HepG2 (cell line): ENCODE data around the gene GFPT2. TPM values are rescaled to one million over a fixed set of nuclear protein-coding genes. Genes with fewer than 3 reads are reported as not detected.

Experiments
- ATAC-seq: fragments of 200-7000 bp; cut with Tn5 transposase; 3 replicates; pipeline ENCODE4 v1.9.1; 2020; ENCODE audit warnings: mild to moderate bottlenecking, moderate library complexity
- BruUV-seq: library from RNA; stranded (reverse); fragments of 400-500 nt; replicated peaks from 2 replicates; lab custom pipeline; 2021; lab: Mats Ljungman, UMichigan
- CTCF ChIA-PET: fragments of 300-600 bp; formaldehyde crosslinking; extraction: SDS; loops from one replicate; lab custom pipeline; 2021; ENCODE audit warnings: low total read pairs, inconsistent platforms, low intra/inter-chr PET ratio; lab: Yijun Ruan, JAX
- POLR2A ChIA-PET: fragments of 350-600 bp; sonication (Branson Sonifier 250); formaldehyde crosslinking; loops from one replicate; lab custom pipeline; 2020; ENCODE audit warnings: antibody characterized with exemption, inconsistent platforms; lab: Yijun Ruan, JAX
- DNase-seq: peaks from one replicate; pipeline ENCODE4 v3.0.0-alpha.2; 2015; ENCODE audit warnings: low spot score
- FAIRE-seq: peaks from 3 replicates; lab custom pipeline; 2011; peaks lifted over from hg19 to GRCh38; lab: Jason Lieb, UNC
- H2AFZ ChIP-seq: one replicate; pipeline ENCODE4 v1.6.1; 2011; ENCODE audit warnings: low read length, inconsistent platforms
- H3K27ac ChIP-seq: fragments of 300-600 bp; 3 replicates; pipeline ENCODE4 v1.8.0; 2011; ENCODE audit warnings: mixed run types, mild to moderate bottlenecking, mixed read lengths, low read length, inconsistent platforms; ENCODE audit not compliant: insufficient read depth; ENCODE audit errors: extremely low read length
- H3K27me3 ChIP-seq, 2 experiments: fragments of 200-600 bp in 1 of 2; 2 replicates in 1 of 2; 3 replicates in 1 of 2; pipeline versions ENCODE4 v1.6.0 to v1.8.0; 2011; ENCODE audit warnings: low read length in 2 of 2, mild to moderate bottlenecking in 2 of 2, moderate library complexity in 2 of 2, inconsistent platforms in 1 of 2; ENCODE audit not compliant: insufficient read depth in 2 of 2, control insufficient read depth in 1 of 2
- H3K36me3 ChIP-seq, 2 experiments: fragments of 200-600 bp in 1 of 2; replicated peaks in 1 of 2; 2 replicates in 1 of 2; 3 replicates in 1 of 2; pipeline versions ENCODE4 v1.5.1 to v1.8.0; 2011; ENCODE audit warnings: low read length in 2 of 2, inconsistent platforms in 1 of 2; ENCODE audit not compliant: insufficient read depth in 2 of 2, control insufficient read depth in 1 of 2
- H3K4me1 ChIP-seq: 2 replicates; pipeline ENCODE4 v1.5.1; 2012; ENCODE audit warnings: low read length, inconsistent platforms; ENCODE audit not compliant: insufficient read depth
- H3K4me2 ChIP-seq: 2 replicates; pipeline ENCODE4 v1.6.0; 2011; ENCODE audit warnings: low read depth, low read length, inconsistent platforms
- H3K4me3 ChIP-seq, 3 experiments: fragments of 200-600 bp in 1 of 3; sonication (generic), shearing (Covaris generic) in 1 of 3; replicated peaks in 1 of 3; 2 replicates each; pipeline ENCODE4 v1.5.1; 2011 to 2016; ENCODE audit warnings: low read length in 3 of 3, inconsistent platforms in 2 of 3, low read depth in 2 of 3, mild to moderate bottlenecking in 2 of 3, control low read depth in 1 of 3, mixed read lengths in 1 of 3; ENCODE audit not compliant: insufficient read depth in 1 of 3
- H3K79me2 ChIP-seq: one replicate; pipeline ENCODE4 v1.6.1; 2011; ENCODE audit warnings: low read length, inconsistent platforms; ENCODE audit not compliant: insufficient read depth
- H3K9ac ChIP-seq: 2 replicates; pipeline ENCODE4 v1.6.0; 2011; ENCODE audit warnings: mild to moderate bottlenecking, low read depth, low read length, inconsistent platforms; ENCODE audit not compliant: insufficient read depth
- H3K9me3 ChIP-seq: 2 replicates; pipeline ENCODE4 v1.5.1; 2012; ENCODE audit warnings: mild to moderate bottlenecking, low read length
- H4K20me1 ChIP-seq: 2 replicates; pipeline ENCODE4 v1.6.0; 2011; ENCODE audit warnings: inconsistent platforms, mild to moderate bottlenecking, low read length, moderate library complexity; ENCODE audit not compliant: insufficient read depth
- BCL3 ChIP-seq: sonication (generic); formaldehyde crosslinking; IDR thresholded peaks from 2 replicates; pipeline ENCODE4 v1.5.1; 2020; ENCODE audit warnings: mild to moderate bottlenecking, missing genetic modification reagents, moderate library complexity
- HMG20A ChIP-seq: IDR thresholded peaks from 2 replicates; pipeline ENCODE4 v1.6.1; 2016; ENCODE audit warnings: borderline replicate concordance
- HMGA1 ChIP-seq: sonication (generic); formaldehyde crosslinking; conservative IDR thresholded peaks from 2 replicates; pipeline ENCODE4 v1.4.0; 2020; ENCODE audit warnings: missing genetic modification reagents
- IRF1 ChIP-seq: sonication (generic); formaldehyde crosslinking; IDR thresholded peaks from 2 replicates; pipeline ENCODE4 v1.4.0; 2020; ENCODE audit warnings: low read depth, mild to moderate bottlenecking, missing genetic modification reagents
- MXD1 ChIP-seq: sonication (generic); formaldehyde crosslinking; IDR thresholded peaks from 2 replicates; pipeline ENCODE4 v1.4.0; 2020; ENCODE audit warnings: mild to moderate bottlenecking, missing genetic modification reagents
- RXRA ChIP-seq: sonication (generic); formaldehyde crosslinking; IDR thresholded peaks from 2 replicates; pipeline ENCODE4 v1.5.1; 2020; ENCODE audit warnings: missing genetic modification reagents
- TAF15 ChIP-seq: fragments of 200-400 bp; formaldehyde crosslinking; IDR thresholded peaks from one replicate; pipeline ENCODE4 v1.6.1; 2018; ENCODE audit warnings: mild to moderate bottlenecking, low read depth, low read length; ENCODE audit not compliant: poor library complexity, severe bottlenecking
- THRA ChIP-seq: sonication (generic); formaldehyde crosslinking; IDR thresholded peaks from 2 replicates; pipeline ENCODE4 v1.4.0; 2020; ENCODE audit warnings: missing genetic modification reagents, borderline replicate concordance
- TSC22D2 ChIP-seq: sonication (generic); formaldehyde crosslinking; IDR thresholded peaks from 2 replicates; pipeline ENCODE4 v1.5.1; 2020; ENCODE audit warnings: missing genetic modification reagents, mild to moderate bottlenecking, borderline replicate concordance
- ZBTB38 ChIP-seq: sonication (generic); formaldehyde crosslinking; IDR thresholded peaks from 2 replicates; pipeline ENCODE4 v1.5.1; 2020; ENCODE audit warnings: mild to moderate bottlenecking, missing genetic modification reagents
- ZBTB42 ChIP-seq: sonication (generic); formaldehyde crosslinking; IDR thresholded peaks from 2 replicates; pipeline ENCODE4 v1.5.0; 2020; ENCODE audit warnings: mild to moderate bottlenecking, missing genetic modification reagents
- ZNF225 ChIP-seq: sonication (generic); formaldehyde crosslinking; IDR thresholded peaks from 2 replicates; pipeline ENCODE4 v1.4.0; 2020; ENCODE audit warnings: mild to moderate bottlenecking, missing genetic modification reagents
- ZNF691 ChIP-seq: sonication (generic); formaldehyde crosslinking; IDR thresholded peaks from 2 replicates; pipeline ENCODE4 v1.4.0; 2020; ENCODE audit warnings: missing genetic modification reagents, low read depth, mild to moderate bottlenecking, borderline replicate concordance
- ZNF746 ChIP-seq: sonication (generic); formaldehyde crosslinking; IDR thresholded peaks from 2 replicates; pipeline ENCODE4 v1.8.0; 2022; ENCODE audit warnings: mild to moderate bottlenecking, missing genetic modification reagents
- ZNF816 ChIP-seq: sonication (generic); formaldehyde crosslinking; IDR thresholded peaks from 2 replicates; pipeline ENCODE4 v1.8.0; 2022; ENCODE audit warnings: missing genetic modification reagents, mild to moderate bottlenecking, borderline replicate concordance
- ZNF83 ChIP-seq: sonication (generic); formaldehyde crosslinking; IDR thresholded peaks from 2 replicates; pipeline ENCODE4 v1.4.0; 2020; ENCODE audit warnings: missing genetic modification reagents, mild to moderate bottlenecking, borderline replicate concordance
- WGBS: methylation state at CpG from one replicate; pipeline ENCODE4 v1.1.6; 2017; ENCODE audit warnings: low lambda C conversion rate; 5-methylcytosine and 5-hydroxymethylcytosine counted together
- in situ Hi-C: cut with HindIII; loops from 2 replicates; pipeline ENCODE4 v1.10.0; 2017; ENCODE audit warnings: low pct_unique_long_range_greater_than_20kb; ENCODE audit not compliant: extremely low pct_ligation_motif_present
- intact Hi-C: fragments of 100-400 bp; cut with micrococcal nuclease; formaldehyde crosslinking; loops from one replicate; pipeline ENCODE4 v1.10.0; 2022; ENCODE audit not compliant: unreplicated experiment
- polyA plus RNA-seq, 8 experiments: library from polyadenylated mRNA; depleted of rRNA in 3 of 8; stranded (reverse) in 7 of 8; unstranded in 1 of 8; fragments of >200 nt; fragmentation: Illumina TruSeq in 4 of 8; extraction: Trizol in 4 of 8; gene quantifications; 2 replicates each; pipeline versions ENCODE4 v1.2.1 to v1.2.3, GENCODE V29; 2011 to 2016; ENCODE audit warnings: low read depth in 4 of 8, missing spikeins in 1 of 8, mixed read lengths in 1 of 8; ENCODE audit not compliant: insufficient read depth in 1 of 8
- total RNA-seq, 5 experiments: library from RNA; depleted of rRNA; stranded (reverse); fragments of >200 nt; fragmentation: Illumina TruSeq; extraction: Trizol; gene quantifications; 2 replicates each; pipeline ENCODE4 v1.2.3, GENCODE V29; 2016; ENCODE audit warnings: low read depth in 1 of 5

Gene GFPT2
- total and polyA plus RNA-seq, 2 of the 13 experiments (the other 11 are each of a cell fraction or from before 2014, with no cell fraction given): 0.18 TPM

- POLR2A ChIA-PET: no interaction called here
- peaks cover 9 to 38% of the 10 kb centered on the region in 2 experiments; a peak in 4 of 5 replicates for H3K36me3 ChIP-seq
Observed at GRCh38 chr5:180251887-180252286, 101.2 kb downstream of the GFPT2 start.

GRCh38 chr5:180251141-180251540 is 102.0 kb downstream of the GFPT2 start:
- in situ Hi-C loops: no loop called here
- no peak overlapping the region for H3K4me2 ChIP-seq
- no TSS peak for BruUV-seq
- no peak overlapping the region for H3K4me3 ChIP-seq
- peaks cover 9 to 41% of the 10 kb centered on the region in 2 experiments; a peak in 4 of 5 replicates for H3K36me3 ChIP-seq
- no peak overlapping the region for H2AFZ ChIP-seq
- H3K27me3 ChIP-seq: no peaks in the 10 kb centered on the region
- H3K9ac ChIP-seq: no peak overlapping the region
- ATAC-seq (no peak), DNase-seq (no peak), FAIRE-seq (no peak)
- CTCF ChIA-PET: no interaction called here
- H3K79me2 ChIP-seq: no peaks in the 10 kb centered on the region
- H3K4me1 ChIP-seq: no peaks in the 10 kb centered on the region
- over 99% methylated on average over 8 of the region's 9 CpGs for WGBS
- POLR2A ChIA-PET: no interaction called here
- intact Hi-C loops: no loop called here
- no peak overlapping the region for H3K27ac ChIP-seq
- no peaks in the 10 kb centered on the region for H4K20me1 ChIP-seq
- H3K9me3 ChIP-seq: peaks cover 40% of the 10 kb centered on the region
- no peak for TF ChIP-seq THRA (CRISPR knock-in tag)
- no peak for TF ChIP-seq BCL3
- TF ChIP-seq IRF1: no peak
- TF ChIP-seq ZNF816: no peak
- no peak for TF ChIP-seq RXRA (CRISPR knock-in tag)
- TF ChIP-seq MXD1 (CRISPR knock-in tag): no peak
- no peak for TF ChIP-seq ZNF83 (CRISPR knock-in tag)
- TF ChIP-seq HMGA1 (CRISPR knock-in tag): no peak
- TF ChIP-seq ZNF746 (CRISPR knock-in tag): no peak
- TF ChIP-seq ZBTB42 (CRISPR knock-in tag): no peak
- TF ChIP-seq TSC22D2 (CRISPR knock-in tag): no peak

More at GRCh38 chr5:180251887-180252286, 101.2 kb downstream of the GFPT2 start:
- Histone ChIP-seq H3K4me1 (no peaks in the 10 kb centered on the region), H3K27ac (no peak overlapping the region), H3K79me2 (no peaks in the 10 kb centered on the region), H3K4me2 (no peak overlapping the region), H3K4me3 (no peak overlapping the region), H2AFZ (no peak overlapping the region), H3K9ac (no peak overlapping the region), H3K9me3 (peaks cover 47% of the 10 kb centered on the region), H3K27me3 (no peaks in the 10 kb centered on the region), H4K20me1 (no peaks in the 10 kb centered on the region)
- BruUV-seq: no TSS peak
- intact Hi-C loops (no loop called here), in situ Hi-C loops (no loop called here)
- 100% methylated on average over 4 of the region's 7 CpGs for WGBS
- ATAC-seq (no peak), FAIRE-seq (no peak), DNase-seq (no peak)
- CTCF ChIA-PET: no interaction called here
- TF ChIP-seq TAF15: no peak
- TF ChIP-seq ZBTB38 (CRISPR knock-in tag): no peak
- no peak for TF ChIP-seq HMG20A (CRISPR knock-in tag)
- TF ChIP-seq ZNF225 (CRISPR knock-in tag): no peak
- no peak for TF ChIP-seq ZNF691
